ENCODE data around the gene SLC66A2.
"Not testable (repeated sequence)": the region's sequence is repeated elsewhere in the genome, so short reads cannot be mapped to it uniquely, and the experiment has no call there.

Gene SLC66A2

DNA sequence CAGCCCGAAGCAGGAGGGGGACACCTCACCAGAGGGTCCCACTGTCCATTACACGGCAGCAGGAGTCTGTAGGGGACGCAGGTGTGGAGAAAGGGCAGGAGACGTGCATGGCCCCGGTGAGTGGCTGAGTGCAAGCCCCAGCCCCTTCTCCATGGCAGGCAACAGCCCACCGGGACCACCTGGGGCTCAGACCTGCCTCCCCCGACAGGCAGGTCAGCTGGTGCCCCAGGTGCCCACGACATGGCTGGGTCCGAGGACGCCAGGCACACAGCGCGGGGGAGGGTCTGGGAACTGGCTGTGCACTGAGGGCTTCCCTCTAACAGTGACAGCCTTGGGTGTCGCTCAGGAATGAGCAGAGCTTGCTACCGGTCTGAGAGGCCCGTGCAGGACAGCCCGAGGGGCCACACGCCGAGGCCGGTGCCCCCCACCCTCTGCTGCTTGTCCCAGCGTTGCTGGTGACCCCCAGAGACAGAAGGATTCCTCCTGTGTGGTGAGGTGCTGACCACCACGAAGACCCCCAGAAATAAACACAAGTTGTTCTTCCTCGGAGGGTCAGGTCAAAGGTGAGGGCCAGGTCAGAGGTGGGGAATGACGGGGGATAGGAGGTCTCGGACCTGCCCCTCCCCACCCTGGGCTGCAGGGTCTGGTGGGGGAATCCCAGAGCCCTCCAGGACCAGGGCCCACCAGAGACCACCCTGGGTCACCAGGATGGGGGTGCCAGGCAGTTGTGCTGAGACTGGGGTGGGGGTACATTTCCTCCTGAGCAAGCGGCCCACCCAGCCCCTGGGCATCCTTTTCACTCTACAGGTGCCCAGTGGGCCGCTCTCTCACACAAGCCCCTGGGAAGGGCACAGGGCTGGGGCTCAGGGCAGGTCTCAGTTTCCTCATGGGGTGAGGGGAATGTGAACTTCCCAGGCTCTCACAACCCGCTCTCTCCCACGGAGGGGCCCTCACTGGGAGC lies 50.6 kb downstream of the SLC66A2 start:
- DNase-seq: no peak

DNA sequence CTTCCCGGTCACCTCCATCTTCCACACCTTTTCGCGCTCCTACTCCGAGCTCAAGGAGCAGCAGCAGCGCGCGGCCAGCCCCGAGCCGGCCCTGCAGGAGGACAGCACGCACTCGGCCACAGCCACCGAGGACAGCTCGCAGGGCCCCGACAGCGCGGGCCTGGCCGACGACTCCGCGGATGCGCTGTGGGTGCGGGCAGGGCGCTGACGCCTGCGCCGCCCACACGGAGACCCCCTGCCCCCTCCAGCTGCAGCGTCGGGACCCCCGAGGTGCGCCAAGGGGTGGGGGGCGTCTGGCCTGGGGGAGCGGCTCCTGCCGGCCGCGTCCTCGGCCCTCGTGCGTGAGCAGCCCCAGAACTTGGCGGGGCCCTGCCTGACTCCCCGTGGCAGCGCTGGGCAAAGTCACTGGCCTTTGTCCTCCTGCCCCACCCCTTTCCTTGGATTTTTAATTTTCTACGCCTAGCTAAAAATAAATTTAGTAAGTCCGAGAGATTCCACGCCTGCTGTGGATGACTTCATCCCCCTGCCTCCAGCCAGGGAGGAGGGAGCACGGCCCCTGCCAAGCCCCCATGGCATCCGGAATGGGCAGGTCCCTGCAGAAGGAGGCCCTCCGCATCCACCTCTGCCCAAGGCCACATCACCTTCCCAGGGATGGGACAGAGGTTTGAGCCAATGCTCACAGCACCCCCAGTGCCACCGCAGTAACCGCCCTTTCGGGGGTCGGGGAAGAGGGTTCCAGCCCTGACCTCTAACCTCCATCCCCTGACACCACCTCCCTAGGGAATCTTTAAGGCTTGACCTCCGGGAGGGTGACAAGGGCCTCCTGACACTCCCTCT lies 51.6 kb downstream of the SLC66A2 start:
- DNase-seq: no peak

DNA sequence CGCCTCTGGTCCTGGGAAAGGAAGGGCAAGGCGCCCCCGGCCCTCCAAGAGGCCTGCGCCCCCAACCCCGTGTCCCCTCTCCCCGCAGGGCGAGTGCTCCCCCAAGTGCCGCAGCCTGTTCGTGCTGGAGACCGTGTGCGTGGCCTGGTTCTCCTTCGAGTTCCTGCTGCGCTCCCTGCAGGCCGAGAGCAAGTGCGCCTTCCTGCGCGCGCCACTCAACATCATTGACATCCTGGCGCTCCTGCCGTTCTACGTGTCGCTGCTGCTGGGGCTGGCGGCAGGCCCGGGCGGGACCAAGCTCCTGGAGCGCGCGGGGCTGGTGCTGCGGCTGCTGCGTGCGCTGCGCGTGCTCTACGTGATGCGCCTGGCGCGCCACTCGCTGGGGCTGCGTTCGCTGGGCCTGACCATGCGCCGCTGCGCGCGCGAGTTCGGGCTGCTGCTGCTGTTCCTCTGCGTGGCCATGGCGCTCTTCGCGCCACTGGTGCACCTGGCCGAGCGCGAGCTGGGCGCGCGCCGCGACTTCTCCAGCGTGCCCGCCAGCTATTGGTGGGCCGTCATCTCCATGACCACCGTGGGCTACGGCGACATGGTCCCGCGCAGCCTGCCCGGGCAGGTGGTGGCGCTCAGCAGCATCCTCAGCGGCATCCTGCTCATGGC lies 52.4 kb downstream of the SLC66A2 start:
- no peak for DNase-seq

DNA sequence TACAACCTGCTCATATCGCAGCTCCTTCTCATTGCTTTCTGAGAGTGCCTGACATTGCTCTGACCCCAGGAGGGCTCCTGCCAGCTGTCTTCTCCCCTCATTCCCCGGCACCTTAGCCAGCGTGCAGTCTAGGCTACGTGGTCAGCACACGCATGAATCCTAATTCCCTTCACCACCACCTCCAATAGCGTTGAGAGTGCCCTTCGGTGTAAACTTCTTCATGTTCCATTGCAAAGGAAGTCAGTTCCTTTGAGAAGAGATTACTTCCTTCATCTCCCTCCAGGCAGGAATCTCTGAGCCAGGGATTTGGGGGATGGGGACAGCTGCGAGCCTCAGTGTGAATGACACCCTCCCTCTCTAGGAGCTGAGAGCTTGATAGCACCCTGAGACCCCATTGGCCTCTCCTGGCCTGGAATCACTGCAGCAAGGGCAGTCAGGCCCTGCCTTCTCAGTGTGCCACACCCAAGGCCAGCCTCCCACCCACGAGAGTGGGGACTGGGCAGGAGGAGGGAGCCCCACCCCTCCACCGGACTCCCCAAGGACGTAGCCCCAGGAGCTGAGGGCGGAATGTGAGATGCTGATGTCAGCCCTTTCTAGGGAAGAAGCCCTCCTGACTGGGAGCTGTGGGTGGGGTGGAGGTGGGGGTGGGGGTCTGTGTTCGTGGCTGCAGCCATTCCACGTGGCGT lies 53.4 kb downstream of the SLC66A2 start:
- no peak for DNase-seq

DNA sequence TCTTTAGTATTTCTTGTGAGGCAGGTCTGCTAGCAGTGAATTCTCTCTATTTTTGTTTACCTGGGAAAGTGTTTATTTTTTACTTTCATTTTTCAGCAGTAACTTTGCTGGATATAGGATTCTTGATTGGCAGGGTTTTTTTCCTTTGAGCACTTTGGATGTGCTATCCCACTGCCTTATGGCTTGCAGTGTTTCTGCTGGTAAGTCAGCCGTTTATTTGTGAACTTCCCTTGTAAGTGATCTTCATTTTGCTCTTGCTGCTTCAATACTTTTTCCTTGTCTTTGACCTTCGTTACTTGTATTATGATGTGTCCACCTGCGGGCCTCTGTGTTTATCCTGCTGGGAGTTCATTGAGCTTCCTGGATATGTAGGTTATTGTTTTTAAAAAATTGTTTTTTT lies 54.7 kb downstream of the SLC66A2 start:
- DNase-seq: no peak

DNA sequence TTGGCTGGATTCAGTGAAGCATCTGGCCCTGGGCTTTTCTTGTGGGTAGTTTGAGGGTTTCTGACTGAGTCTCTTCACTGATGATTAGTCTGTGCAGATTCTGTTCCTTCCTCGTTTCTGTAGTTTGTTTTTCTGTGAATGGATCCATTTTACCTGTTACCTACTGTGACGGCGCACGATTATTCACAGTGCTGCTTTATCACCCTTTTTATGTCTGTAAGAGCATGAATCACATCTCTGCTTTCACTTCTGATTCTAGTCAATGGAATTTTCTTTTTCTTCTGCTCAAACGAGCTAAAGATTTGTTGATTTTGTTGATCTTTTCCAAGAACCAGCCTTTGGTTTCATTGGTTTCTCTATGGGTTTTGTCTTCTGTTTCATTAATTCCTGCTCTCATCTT lies 60.8 kb downstream of the SLC66A2 start:
- DNase-seq: no peak

DNA sequence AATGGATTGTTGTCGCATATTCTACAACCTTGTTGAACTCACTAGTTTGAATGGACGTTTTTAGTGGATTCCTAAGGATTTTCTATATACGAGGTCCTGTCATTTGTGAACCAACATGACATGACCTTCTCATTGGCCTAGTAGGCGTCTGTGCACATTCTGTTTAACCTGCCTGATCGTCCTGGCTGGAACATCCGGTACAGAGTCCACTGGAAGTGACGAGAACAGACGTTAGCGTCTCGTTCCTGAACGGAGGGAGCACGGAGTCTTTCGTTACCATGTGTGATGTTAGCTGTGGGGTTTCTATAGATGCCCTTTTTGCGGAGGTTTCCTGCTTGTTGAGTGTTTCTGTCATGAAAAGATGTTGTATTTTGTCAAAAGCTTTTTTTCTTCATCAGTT lies 61.9 kb downstream of the SLC66A2 start:
- DNase-seq: no peak

DNA sequence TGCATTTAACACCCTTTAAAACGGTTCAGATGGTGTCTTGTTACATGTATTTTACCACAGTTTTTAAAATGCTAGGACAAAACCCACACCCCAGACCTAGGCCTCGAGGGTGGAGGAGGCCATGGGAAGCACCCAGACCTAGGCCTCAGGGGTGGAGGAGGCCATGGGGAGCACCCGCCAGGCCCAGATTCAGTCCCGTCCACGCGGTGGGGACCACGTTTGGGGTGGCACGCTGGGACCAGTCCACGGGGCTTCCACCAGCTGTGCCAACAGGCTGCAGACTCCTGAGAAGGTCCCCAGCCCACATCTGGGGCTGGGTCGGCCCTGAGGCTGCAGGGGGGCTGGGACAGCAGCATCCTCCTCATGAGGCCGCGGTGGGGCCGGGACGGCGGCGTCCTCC lies 63.4 kb downstream of the SLC66A2 start:
- DNase-seq: no peak

DNA sequence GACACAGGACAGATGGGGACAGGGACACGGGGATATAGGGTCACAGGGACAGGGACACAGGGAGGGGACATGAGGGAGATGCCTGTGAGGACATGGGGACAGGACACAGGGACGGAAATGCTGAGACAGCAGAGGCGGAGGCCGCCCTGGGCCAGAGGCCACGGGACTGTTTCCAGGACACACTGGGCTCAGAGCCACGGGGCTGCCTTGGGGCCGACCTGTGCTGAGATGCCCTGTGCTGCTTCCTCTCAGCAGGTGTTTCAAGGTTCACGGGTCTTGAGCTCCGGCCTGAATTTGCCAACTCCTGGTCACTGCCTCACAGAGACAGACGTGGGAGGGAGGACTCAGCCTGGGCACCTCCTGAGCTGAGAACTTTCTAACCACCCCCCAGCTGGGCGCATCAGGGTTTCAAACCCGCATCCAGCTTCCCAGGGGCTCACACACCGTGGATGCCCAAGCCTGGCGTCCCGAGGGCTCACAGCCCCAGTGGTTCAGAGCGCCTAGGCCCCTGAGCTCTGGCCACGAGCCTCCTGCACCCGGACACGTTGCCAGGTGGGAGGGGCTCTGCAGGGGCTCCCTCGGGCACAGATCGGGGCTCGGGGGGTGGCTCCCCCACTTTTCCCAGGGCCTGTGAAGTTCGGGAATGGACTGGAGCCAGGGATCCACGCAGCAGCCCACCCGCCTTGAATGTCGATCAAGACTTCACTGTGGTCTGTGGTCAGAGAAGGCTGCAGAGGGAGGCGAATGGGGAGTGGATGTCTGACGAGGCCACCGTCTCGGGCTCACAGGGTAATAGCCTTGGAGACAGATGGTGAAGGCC lies 64.1 kb downstream of the SLC66A2 start:
- DNase-seq: no peak

DNA sequence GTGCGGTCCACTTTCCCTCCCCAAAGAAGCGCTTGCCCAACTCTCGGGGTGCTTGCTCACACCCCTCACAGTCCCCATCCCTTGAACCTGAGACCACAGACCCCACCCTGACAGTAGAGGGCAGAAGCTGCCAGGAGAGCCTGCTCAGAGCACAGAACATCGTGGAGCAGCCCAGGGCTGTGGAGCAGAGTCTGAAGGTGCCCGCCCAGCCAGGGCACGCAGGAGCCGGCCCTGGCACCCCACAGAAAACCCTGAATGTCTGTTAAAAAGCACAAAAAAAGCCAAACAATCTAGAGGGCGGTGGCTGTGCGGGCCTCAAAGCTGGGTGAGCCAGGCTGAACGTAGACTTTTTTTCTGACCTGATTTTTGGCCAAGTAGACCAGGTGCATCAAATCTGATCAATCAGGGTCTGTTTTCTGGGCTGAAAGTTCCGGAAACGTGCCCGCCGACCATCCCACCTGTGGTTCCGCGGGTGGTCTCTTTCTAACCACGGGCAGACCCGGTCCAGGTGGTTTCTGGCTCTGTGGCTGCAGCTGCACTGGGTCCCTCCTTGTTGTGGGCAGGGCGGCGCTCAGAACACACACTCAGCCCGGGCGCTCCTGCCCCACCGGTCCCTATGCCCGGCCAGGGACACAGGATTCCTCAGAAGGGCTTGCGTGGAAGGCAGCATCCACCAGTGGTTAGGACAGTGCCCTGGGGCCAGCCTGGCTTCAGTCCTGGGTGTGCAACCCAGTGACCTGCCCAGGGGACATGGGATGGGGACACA lies 66.3 kb downstream of the SLC66A2 start:
- no peak for DNase-seq

DNA sequence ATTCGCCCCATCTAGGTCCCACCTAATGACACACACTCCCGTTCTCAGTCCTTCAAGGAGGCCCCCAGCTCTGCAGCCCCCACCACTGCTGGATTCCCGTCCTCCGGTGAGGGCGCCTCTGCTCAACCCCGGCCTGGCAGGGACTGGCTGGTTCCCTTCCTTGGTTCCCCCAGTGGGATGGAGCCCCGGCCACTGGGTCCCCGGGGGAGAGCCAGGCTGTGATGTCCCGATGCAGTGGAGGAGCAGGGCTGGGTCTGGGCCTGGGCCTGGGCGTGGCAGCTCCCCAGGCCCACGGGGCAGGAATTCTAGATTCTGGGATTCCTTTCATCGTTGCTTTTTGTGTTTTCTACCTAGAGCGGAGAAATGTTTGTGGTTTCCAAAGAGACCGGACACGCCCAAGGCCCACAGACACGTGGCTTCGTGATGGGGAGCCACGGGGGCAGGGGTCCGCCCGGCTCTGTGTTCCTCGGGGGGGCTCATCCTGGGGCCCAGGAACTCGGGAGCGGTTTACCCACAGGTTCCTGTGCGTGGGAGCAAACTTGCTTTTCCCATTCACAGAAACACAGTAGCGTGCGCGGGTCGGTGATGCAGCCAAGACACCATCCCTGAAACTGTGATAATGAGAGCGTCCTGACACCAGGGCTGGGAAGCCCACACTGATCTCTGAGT lies 67.0 kb downstream of the SLC66A2 start:
- no peak for DNase-seq

DNA sequence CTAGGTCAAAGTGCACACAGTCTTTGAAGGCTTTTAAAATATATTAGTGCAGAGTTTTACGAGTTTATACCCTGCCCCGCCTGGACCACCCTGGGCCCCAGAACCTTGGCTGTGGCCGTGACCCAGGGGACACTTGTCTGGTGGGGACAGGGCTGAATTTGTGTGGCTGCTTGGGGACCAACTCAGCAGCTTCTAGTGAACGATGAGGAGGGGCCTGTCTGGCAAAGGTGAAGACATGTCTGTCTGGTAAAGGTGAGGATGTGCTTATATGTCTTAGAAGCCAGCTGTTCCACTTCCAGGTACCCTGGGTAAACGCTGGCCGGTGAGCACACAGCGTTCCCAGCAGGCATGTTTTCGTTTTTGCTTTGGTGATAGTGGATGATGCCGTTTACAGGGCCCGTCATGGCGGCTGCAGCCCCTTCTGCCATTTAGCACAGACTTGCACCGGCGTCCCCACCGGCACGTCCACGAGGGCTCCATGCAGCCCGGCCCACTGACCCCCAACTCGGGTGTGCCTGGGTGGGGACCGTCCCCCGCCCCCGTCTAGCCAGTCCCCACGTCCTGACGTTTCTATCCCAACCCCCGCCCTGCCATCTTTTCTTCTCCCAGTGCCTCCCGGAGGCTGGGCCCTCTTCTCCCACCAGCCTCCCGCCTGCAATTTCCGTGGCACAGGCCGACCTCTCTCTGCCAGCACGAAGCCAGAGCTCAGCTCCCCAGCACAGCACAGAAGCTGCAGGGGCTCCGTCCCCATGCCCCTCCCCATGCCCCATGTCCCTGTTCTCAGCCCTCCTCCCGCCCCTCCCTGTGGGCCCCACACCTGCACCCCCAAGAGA lies 67.8 kb downstream of the SLC66A2 start:
- no peak for DNase-seq

DNA sequence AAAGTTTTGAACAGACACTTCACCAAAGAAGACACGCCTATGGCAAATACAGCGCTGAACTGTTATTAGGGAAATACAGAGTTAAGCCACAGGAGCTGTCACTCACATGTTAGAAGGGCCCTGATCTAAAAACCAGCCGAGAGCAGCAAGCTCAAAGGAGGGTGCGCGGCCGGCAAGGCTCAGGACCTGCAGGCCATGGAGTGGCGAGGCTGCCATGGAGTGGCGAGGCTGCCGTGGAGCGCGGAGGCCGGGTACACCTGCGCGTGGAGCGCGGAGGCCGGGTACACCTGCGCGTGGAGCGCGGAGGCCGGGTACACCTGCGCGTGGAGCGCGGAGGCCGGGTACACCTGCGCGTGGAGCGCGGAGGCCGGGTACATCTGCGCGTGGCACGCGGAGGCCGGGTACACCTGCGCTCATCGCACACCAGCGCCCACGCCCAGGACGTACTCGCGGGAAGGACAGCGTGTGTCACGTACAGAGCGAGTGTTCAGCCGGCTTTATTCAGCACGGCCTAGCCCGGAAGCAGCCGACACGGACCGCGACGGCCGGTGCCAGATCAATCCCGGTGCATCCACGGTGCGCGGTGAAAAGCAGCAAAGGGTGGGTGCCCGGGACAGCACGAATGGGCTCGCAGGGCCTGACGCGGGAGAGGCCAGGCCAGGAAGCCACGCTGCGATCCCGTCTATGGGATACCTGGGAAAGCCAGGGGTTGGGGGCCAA lies 68.8 kb downstream of the SLC66A2 start:
- no peak for DNase-seq

DNA sequence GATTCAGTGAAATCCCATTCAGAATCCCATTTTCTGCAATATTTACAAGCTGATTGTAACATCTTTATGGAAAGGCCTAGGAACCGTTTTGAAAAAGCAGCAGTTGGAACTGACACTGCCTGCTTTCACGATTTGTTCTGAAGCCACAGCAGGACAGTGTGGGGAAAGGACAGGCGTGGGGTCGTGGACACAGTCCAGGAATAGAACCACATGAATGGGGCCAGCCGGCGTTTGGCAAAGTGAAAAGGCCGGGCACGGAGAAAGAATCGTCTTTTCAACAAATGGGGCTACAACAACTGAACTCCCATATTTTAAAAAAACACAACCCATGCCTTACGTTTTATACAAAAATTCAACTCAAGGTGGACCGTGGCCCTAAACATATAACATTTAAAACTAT lies 69.8 kb downstream of the SLC66A2 start:
- no peak for DNase-seq

DNA sequence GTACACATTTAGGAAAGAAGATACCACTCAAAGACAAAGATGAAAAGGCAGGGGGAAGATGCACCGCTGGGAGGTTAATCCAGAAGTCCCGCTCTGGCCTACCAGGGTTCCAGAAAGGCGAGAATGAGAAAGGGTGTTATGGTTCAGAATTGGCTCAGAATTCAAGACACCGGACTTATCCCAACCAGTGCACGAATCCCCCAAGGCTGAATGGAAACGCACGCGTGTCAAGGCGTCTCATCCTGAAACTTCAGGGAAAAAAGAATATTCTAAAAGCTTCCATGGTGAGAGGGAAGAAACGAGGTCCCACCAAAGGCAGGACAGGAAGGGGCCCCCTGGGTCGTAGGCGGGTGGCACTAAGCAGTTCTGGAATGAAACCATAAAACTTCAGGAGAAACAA lies 71.9 kb downstream of the SLC66A2 start:
- DNase-seq: no peak

DNA sequence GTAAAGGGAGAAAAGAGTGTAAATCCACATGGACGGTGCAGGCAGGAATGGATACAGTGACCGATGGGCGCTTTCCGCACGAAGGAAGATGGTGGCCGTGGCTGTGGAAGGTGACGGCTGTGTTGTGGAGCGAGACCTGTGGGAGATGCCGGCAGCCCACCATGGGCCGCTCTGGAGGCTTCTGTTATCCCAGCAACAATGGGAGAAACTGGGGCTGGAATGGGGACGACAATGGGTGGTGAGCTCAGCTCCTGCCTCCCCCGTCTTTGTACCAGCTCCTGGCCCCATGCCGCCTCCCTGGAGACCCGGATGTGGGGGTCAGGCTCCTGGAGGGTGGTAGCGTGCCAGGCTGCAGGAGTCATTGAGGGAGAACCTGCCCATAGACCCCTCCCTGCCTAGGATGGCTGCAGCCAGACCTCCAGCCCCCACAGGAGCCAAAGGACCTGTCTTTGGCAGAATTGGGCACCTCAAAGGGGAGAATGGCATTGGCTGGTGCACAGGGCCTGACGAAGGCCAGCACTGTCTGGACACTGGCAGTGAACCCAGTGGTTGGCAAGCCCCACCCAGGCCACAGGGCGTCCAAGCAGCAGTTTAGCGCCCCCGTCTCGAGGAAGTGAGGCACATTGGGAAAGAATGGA lies 72.6 kb downstream of the SLC66A2 start:
- DNase-seq: no peak

DNA sequence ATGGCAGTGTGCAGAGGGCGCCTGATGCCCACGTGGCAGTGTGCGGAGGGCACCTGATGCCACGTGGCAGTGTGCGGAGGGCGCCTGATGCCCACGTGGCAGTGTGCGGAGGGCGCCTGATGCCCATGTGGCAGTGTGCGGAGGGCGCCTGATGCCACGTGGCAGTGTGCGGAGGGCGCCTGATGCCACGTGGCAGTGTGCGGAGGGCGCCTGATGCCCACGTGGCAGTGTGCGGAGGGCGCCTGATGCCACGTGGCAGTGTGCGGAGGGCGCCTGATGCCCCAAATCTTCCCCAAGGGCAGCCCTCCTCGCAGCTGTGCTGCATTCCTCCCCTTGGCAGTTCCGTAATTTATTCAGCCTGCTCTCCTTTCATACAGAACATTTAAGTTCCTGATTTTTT lies 73.2 kb downstream of the SLC66A2 start:
- not testable (repeated sequence) for DNase-seq

All from NCI-H774 (cell line).